HG03558 (cell line): ENCODE data around the gene SPTB.

Experiments used
- ATAC-seq: cut with Tn5 transposase; IDR thresholded peaks from one replicate; pipeline ENCODE4 v1.9.1; 2021; ENCODE audit warnings: moderate number of reproducible peaks; ENCODE audit not compliant: unreplicated experiment; ENCODE audit errors: extremely low read depth

SPTB gene

GRCh38 chr14:64723691-64724577 lies 155.8 kb downstream of the SPTB start:
- ATAC-seq, result no peak

DNA sequence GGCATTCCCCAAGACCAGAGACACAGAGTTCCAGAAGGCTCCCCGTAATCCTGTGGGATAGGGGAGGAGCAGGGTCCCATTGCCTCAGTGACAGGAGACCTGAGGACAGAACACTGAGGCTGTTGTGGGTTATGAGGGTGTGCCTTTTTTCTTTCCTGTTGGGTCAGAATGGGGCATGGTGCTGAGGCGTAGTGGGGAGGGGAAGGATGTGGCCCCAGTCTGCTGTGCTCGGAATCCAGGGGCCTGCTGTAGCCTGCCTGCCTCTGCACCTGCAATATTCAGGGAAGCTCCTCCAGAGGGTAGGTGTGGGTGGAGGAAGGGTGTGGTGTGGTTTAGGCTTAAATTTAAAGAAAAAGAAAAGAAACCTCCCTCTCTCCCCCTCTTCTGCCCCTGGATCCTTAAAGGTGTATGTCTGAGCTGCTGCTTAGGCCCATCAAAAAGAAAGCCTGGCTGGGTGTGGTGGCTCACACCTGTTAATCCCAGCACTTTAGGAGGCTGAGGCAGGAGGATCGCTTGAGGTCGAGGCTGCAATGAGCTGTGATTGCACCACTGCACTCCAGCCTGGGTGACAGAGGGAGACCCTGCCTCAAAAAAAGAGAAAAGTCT lies 156.8 kb downstream of the SPTB start:
- no peak for ATAC-seq

DNA sequence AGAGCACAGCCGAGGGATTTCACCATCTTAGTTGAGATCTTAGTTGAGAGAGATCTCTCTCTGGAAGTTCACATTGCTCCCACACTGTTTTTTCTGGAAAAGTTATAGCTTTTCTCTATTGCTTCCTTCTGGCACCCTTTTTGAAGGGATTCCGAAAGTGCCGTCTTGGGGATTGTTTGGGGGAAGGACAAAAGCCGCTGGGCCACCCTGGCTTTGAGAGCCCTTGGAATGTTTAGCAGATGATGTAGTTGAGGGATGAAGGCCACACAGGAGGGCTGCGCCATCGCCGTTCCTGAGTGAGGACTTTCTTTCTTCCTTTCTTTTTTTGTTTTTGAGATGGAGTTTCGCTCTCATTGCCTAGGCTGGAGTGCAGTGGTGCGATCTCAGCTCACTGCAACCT lies 157.8 kb downstream of the SPTB start:
- no peak for ATAC-seq

- ATAC-seq, result no peak
Observed at GRCh38 chr14:64721391-64721791, 158.3 kb downstream of the SPTB start.

DNA sequence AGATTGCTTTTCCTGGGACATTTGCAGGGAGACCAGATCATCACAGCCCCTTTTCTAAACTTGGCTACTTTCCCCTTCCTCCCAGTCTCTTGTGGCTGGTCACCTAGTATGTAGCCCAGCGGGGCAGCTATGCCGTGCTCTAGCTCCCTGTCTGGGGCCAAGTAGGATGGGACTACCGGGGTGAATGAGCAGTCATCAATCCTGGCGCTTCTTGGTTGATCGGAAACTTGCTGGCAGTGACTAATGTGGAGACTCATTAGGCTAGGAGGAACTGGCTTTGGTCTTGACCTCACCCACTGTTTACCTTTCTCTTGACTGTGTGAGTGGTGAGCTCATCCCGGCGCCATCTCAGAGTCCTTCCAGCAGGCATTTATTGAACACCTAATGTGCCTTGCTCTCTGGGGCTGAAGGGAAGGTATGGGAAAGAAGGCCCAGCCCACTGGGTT lies 159.6 kb downstream of the SPTB start:
- ATAC-seq, result no peak

DNA sequence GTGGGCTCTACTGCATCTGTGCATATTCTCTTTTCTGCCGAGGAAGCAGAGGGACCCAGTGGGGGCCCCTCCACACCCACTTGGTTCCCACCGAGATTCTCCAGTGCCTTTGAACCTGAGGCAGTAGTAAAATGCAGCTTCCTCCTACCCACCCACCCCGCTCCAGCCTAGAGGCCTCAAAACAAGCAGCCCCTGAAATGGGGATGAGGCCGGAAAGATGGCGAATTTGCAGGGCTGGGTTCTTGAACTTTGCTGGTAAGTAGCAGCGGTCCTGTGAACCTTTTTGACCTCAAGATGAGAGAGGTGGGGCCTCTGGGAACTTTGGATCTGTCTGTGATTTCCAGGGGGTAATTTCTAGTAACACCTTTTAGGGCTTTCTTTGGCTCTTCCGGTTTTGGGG lies 160.1 kb downstream of the SPTB start:
- no peak for ATAC-seq

GRCh38 chr14:64718762-64719161 lies 160.9 kb downstream of the SPTB start:
- ATAC-seq, result no peak

DNA sequence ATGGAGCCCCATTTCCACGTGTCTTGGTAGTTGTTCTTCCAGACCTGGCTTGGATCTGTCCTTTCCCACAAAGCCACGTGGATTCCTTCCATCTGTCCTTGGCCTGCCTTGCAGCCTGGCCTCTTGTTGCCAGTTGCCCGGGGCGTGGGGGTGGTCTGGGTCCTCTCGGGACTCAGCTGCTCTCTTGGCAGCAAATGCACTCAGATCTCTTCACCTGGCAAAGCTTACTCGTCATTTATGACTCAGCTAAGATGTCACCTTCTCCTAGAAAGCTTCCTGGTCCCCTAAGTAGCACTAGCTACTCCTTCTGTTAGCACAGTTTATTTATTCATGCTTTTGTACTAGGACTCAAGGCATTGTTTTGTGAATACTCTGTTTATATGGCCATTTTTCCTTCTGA lies 161.8 kb downstream of the SPTB start:
- ATAC-seq, result no peak

- no peak for ATAC-seq
Observed at GRCh38 chr14:64715628-64716412, 163.9 kb downstream of the SPTB start.

- ATAC-seq, result no peak
Observed at GRCh38 chr14:64715146-64715627, 164.5 kb downstream of the SPTB start.

GRCh38 chr14:64714432-64715025 lies 165.2 kb downstream of the SPTB start:
- no peak for ATAC-seq

- ATAC-seq, result no peak
Observed at GRCh38 chr14:64713677-64714076, 166.0 kb downstream of the SPTB start.

- no peak for ATAC-seq
Observed at GRCh38 chr14:64711039-64711438, 168.7 kb downstream of the SPTB start.

DNA sequence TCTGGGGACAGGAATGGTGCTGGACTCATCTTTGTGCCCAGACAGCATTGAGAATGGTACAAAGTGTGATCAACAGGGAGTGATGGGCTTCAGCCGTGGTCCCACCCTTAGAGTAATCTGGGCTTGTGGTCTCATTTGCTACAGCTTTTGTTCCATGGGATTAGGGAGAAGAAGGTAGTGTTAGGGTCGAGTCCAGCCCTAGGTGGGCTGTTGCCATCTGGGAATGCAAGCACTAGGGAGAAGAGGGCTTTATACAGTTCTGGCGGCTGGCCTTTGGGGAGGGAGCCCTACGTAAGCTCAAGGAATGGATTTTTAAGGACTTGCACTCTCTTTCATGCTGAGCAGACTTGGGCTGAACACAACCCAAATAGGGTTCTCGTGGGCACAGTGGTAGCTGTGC lies 170.6 kb downstream of the SPTB start:
- no peak for ATAC-seq

DNA sequence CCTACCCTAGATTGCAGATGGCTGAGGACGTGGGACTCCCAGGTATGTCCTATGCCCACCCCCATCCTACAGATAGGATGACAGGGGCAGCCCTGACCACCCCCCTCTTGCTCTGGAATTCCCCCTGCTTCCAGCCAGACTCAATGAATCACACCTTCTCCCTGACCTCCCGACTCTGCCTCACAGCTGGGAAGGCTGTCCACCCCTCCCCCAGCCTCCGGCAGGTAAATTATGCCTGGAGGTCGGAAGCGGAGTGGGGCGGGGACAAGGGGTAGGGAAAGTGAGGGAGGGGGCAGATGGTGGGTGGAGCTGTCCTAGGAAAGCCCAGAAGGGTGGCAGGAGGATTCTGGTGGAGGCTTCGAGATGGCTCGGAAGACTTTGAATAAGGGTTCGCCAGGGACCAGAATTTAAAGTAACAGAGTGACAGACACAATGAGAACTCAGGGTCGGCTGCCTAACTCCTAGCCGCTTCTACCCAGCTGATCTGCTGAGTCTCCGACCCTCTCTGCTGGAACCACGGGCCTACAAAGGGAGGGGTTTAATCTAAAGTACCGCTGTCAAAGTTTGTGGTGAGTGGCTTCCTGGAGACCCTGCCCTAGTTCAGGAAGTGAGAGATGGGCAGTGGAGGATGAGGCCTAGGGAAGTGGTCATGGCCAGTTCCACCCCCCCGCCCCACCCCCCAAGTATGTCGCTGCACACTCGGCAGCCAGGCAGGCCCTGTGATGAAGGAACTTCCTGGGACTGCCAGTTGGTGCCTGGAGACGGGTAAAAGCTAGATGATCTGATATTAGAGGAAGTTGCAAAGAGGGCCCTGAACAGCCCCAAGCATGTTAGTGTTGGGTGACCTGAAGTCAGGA lies 171.3 kb downstream of the SPTB start:
- ATAC-seq, result no peak

GRCh38 chr14:64707661-64708060 lies 172.0 kb downstream of the SPTB start:
- no peak for ATAC-seq

- no peak for ATAC-seq
Observed at GRCh38 chr14:64706593-64707193, 173.0 kb downstream of the SPTB start.

GRCh38 chr14:64706119-64706592 lies 173.6 kb downstream of the SPTB start:
- ATAC-seq, result no peak
